HepG2 (cell line): ENCODE results near the gene SERTAD1. TPM values are rescaled to one million over a fixed set of nuclear protein-coding genes. Genes with fewer than 3 reads are reported as not detected.
A peak's percentile ranks its signal among the peaks of the same experiment; 100 is the strongest.

ENCODE experiments used
- CSRNP2 ChIP-seq: sonication (generic); formaldehyde crosslinking; conservative IDR thresholded peaks from 2 replicates; pipeline ENCODE4 v1.8.0; 2022; ENCODE audit warnings: low read depth, missing genetic modification reagents
- DPF2 ChIP-seq: sonication (generic); formaldehyde crosslinking; IDR thresholded peaks from 2 replicates; pipeline ENCODE4 v1.4.0; 2020; ENCODE audit warnings: mild to moderate bottlenecking, low read depth, missing genetic modification reagents, borderline replicate concordance
- FOSL1 ChIP-seq: sonication (generic); formaldehyde crosslinking; IDR thresholded peaks from 2 replicates; pipeline ENCODE4 v1.9.0; 2021; ENCODE audit warnings: missing genetic modification reagents, borderline replicate concordance
- HES4 ChIP-seq: sonication (generic); formaldehyde crosslinking; IDR thresholded peaks from 2 replicates; pipeline ENCODE4 v1.9.0; 2021; ENCODE audit warnings: mild to moderate bottlenecking, missing genetic modification reagents, borderline replicate concordance
- JARID2 ChIP-seq: sonication (generic); formaldehyde crosslinking; IDR thresholded peaks from 2 replicates; pipeline ENCODE4 v1.8.1; 2023; ENCODE audit warnings: missing genetic modification reagents, inconsistent platforms; ENCODE audit not compliant: insufficient replicate concordance
- MED1 ChIP-seq: sonication (generic); formaldehyde crosslinking; IDR thresholded peaks from 2 replicates; pipeline ENCODE4 v1.4.0; 2020; ENCODE audit warnings: missing genetic modification reagents
- MEIS1 ChIP-seq: sonication (generic); formaldehyde crosslinking; IDR thresholded peaks from 2 replicates; pipeline ENCODE4 v1.9.0; 2021; ENCODE audit warnings: mild to moderate bottlenecking, missing genetic modification reagents, moderate library complexity, borderline replicate concordance
- MLLT10 ChIP-seq: sonication (generic); formaldehyde crosslinking; IDR thresholded peaks from 2 replicates; pipeline ENCODE4 v1.4.0; 2020; ENCODE audit warnings: missing genetic modification reagents
- NAIF1 ChIP-seq: sonication (generic); formaldehyde crosslinking; IDR thresholded peaks from 2 replicates; pipeline ENCODE4 v1.5.0; 2020; ENCODE audit warnings: mild to moderate bottlenecking, missing genetic modification reagents, borderline replicate concordance
- NRL ChIP-seq: sonication (generic); formaldehyde crosslinking; IDR thresholded peaks from 2 replicates; pipeline ENCODE4 v1.5.0; 2020; ENCODE audit warnings: missing genetic modification reagents, mild to moderate bottlenecking, moderate library complexity, borderline replicate concordance
- RBM22 ChIP-seq: fragments of 200-400 bp; formaldehyde crosslinking; optimal IDR thresholded peaks from 2 replicates; pipeline ENCODE3; 2017; ENCODE audit warnings: mild to moderate bottlenecking, low read length, moderate library complexity
- RBM39 ChIP-seq: fragments of 200-400 bp; formaldehyde crosslinking; IDR thresholded peaks from one replicate; pipeline ENCODE4 v1.6.1; 2018; ENCODE audit warnings: antibody characterized with exemption, mild to moderate bottlenecking, low read depth, low read length; ENCODE audit not compliant: poor library complexity, severe bottlenecking
- RFX5 ChIP-seq: IDR thresholded peaks from 2 replicates; pipeline ENCODE4 v1.6.1; 2011; ENCODE audit warnings: low read depth, low read length, improper control_type of control experiment
- TFDP1 ChIP-seq: IDR thresholded peaks from 2 replicates; pipeline ENCODE4 v1.6.1; 2016; ENCODE audit warnings: missing compliant biosample characterization, missing genetic modification reagents, borderline replicate concordance
- ZBTB39 ChIP-seq: sonication (generic); formaldehyde crosslinking; IDR thresholded peaks from 2 replicates; pipeline ENCODE4 v1.5.0; 2020; ENCODE audit warnings: missing genetic modification reagents
- ZNF18 ChIP-seq: sonication (generic); formaldehyde crosslinking; IDR thresholded peaks from 2 replicates; pipeline ENCODE4 v1.8.0; 2022; ENCODE audit warnings: mild to moderate bottlenecking, missing genetic modification reagents; ENCODE audit not compliant: insufficient replicate concordance
- ZNF224 ChIP-seq: sonication (generic); formaldehyde crosslinking; IDR thresholded peaks from 2 replicates; pipeline ENCODE4 v1.5.0; 2020; ENCODE audit warnings: mild to moderate bottlenecking, missing genetic modification reagents
- ZNF512 ChIP-seq: sonication (generic); formaldehyde crosslinking; IDR thresholded peaks from 2 replicates; pipeline ENCODE4 v1.4.0; 2020; ENCODE audit warnings: mild to moderate bottlenecking, missing genetic modification reagents
- ZNF772 ChIP-seq: sonication (generic); formaldehyde crosslinking; IDR thresholded peaks from 2 replicates; pipeline ENCODE4 v1.5.0; 2020; ENCODE audit warnings: mild to moderate bottlenecking, missing genetic modification reagents
- ZSCAN29 ChIP-seq: sonication (generic); formaldehyde crosslinking; conservative IDR thresholded peaks from 2 replicates; pipeline ENCODE4 v1.4.0; 2020; ENCODE audit warnings: mild to moderate bottlenecking, missing genetic modification reagents
- polyA plus RNA-seq, 8 experiments: library from polyadenylated mRNA; depleted of rRNA in 3 of 8; stranded (reverse) in 7 of 8; unstranded in 1 of 8; fragments of >200 nt; fragmentation: Illumina TruSeq in 4 of 8; extraction: Trizol in 4 of 8; gene quantifications; 2 replicates each; pipeline versions ENCODE4 v1.2.1 to v1.2.3, GENCODE V29; 2011 to 2016; ENCODE audit warnings: low read depth in 4 of 8, missing spikeins in 1 of 8, mixed read lengths in 1 of 8; ENCODE audit not compliant: insufficient read depth in 1 of 8
- total RNA-seq, 5 experiments: library from RNA; depleted of rRNA; stranded (reverse); fragments of >200 nt; fragmentation: Illumina TruSeq; extraction: Trizol; gene quantifications; 2 replicates each; pipeline ENCODE4 v1.2.3, GENCODE V29; 2016; ENCODE audit warnings: low read depth in 1 of 5

The SERTAD1 gene
- total and polyA plus RNA-seq, 2 of the 13 experiments (the other 11 are each of a cell fraction or from before 2014, with no cell fraction given), result 4.3 to 4.5 TPM

DNA sequence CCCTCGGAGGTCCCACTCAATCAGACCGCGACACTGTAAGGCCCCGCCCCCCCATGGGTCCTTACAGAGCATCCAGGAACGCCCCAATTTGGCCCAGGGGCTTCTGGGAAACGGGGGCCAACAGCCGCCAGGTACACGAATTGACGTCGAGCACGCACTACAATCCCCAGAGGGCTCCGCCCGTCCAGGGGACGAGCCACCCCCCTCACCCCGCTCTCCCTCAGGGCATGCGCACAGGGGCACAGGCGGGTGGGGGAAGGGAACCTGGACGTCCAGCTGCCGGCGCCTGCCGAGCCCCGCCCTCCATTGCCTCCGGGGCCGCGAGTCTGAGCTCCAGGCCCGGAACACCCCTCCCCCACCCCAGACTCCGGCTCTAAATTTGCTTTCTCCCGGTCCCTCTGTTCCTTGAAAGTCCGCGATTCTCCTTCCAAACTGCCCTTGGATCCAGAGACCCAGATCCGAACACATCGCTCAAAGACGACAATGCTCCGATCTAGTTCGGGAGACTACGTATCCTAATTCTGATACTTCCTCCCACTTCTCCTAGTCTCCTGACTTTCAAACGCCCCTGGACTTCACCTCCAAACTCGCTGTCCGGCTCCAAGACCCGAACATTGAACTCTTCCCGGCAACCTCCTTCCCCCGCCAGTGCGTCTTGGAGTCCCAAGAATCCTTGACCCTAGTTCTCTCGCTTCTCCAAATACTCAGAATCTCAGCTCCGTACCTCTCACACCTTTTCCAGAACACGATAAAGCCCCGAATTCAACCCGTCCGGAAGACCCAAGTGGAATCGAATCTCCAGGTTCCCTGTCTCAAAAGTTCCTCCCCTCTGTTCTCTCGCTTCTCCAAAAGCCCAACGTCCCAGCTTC is 17.6 kb upstream of the SERTAD1 start (continued):
- no peak for TF ChIP-seq ZSCAN29 (CRISPR knock-in tag)
- TF ChIP-seq JARID2 (CRISPR knock-in tag), result no peak
- TF ChIP-seq ZNF772 (CRISPR knock-in tag), result no peak
- TF ChIP-seq ZNF512, result no peak
- no peak for TF ChIP-seq RFX5
- no peak for TF ChIP-seq DPF2 (CRISPR knock-in tag)
- TF ChIP-seq NAIF1 (CRISPR knock-in tag), result no peak
- TF ChIP-seq TFDP1, result peak; percentile 61; the same call in 1 of the 2 replicates
- TF ChIP-seq CSRNP2 (CRISPR knock-in tag), result no peak
- no peak for TF ChIP-seq RBM22
- peak; percentile 45 for TF ChIP-seq MED1
- TF ChIP-seq HES4 (CRISPR knock-in tag), result no peak
- TF ChIP-seq NRL (CRISPR knock-in tag), result no peak
- TF ChIP-seq ZBTB39 (CRISPR knock-in tag), result no peak
- no peak for TF ChIP-seq FOSL1
- TF ChIP-seq MEIS1 (CRISPR knock-in tag), result no peak; the same call in 1 of the 2 replicates
- no peak for TF ChIP-seq MLLT10
- no peak for TF ChIP-seq ZNF18 (CRISPR knock-in tag)
- no peak for TF ChIP-seq RBM39
- no peak for TF ChIP-seq ZNF224 (CRISPR knock-in tag)
